NT2/D1 (cell line): Measurements from ENCODE around the gene NAGS.
"Not testable (repeated sequence)": the region's sequence is repeated elsewhere in the genome, so short reads cannot be mapped to it uniquely, and the experiment has no call there.

Source experiments
- DNase-seq: peaks from one replicate; pipeline ENCODE4 v3.0.0-alpha.2; 2011; ENCODE audit warnings: low read depth, low spot score
- H3K27me3 ChIP-seq: 2 replicates; pipeline ENCODE4 v1.6.0; 2011; ENCODE audit warnings: mild to moderate bottlenecking; ENCODE audit not compliant: insufficient read length, insufficient read depth
- H3K36me3 ChIP-seq: 2 replicates; pipeline ENCODE4 v1.6.1; 2011; ENCODE audit warnings: mild to moderate bottlenecking, low read length, mixed read lengths; ENCODE audit not compliant: insufficient read depth, insufficient read length
- H3K4me1 ChIP-seq: 2 replicates; pipeline ENCODE4 v1.5.1; 2011; ENCODE audit not compliant: insufficient read depth, insufficient read length
- H3K4me3 ChIP-seq: 2 replicates; pipeline ENCODE4 v1.5.1; 2011; ENCODE audit warnings: low read depth; ENCODE audit not compliant: insufficient read length
- H3K9ac ChIP-seq: 2 replicates; pipeline ENCODE4 v1.6.0; 2011; ENCODE audit warnings: low read depth; ENCODE audit not compliant: insufficient read length
- H3K9me3 ChIP-seq: 2 replicates; pipeline ENCODE4 v1.5.1; 2011; ENCODE audit warnings: mild to moderate bottlenecking, low read length; ENCODE audit not compliant: insufficient read depth
- SUZ12 ChIP-seq: IDR thresholded peaks from 2 replicates; pipeline ENCODE4 v1.6.1; 2011; ENCODE audit not compliant: insufficient read length, insufficient read depth; ENCODE audit errors: extremely low read depth
- YY1 ChIP-seq: IDR thresholded peaks from 2 replicates; pipeline ENCODE4 v1.6.1; 2011; ENCODE audit not compliant: insufficient read length, insufficient read depth
- ZNF274 ChIP-seq: IDR thresholded peaks from 2 replicates; pipeline ENCODE4 v1.6.1; 2011; ENCODE audit warnings: mild to moderate bottlenecking, low read depth, low read length

Gene NAGS

DNA sequence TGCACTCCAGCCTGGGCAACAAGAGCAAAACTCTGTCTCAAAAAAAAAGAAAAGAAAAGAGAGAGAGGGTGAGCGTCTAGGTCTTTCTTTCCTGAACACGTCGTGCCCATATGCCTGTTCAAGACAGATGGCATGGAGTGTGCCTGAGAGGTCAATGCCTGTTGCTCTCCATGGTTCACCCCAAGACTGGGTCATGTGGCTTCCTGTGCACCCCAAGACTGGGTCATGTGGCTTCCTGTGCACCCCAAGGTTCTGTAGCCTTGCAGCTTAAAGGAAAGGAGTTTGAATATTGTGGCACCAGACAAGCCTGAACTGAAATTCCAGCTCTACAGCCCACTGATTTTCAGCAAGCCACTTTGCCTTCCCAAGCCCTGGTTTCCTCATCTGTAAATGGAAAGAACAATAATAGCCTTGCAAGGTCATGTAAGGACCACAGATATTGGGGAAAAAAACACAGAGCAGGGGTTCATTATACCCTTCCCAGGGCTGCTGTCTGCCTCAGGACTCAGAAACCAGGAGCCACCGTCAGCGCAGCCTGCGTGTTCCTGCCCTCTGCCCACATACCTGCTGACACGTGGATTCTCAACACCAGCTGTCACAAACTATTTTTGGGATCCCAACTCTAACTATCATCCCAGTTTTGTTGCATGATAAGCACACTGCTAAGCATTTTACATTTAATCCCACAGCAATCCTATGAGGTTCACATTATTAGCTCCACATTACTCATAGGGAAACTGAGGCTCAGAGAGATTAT lies 18.0 kb upstream of the NAGS start:
- no peak for DNase-seq
- H3K27me3 ChIP-seq, result peaks cover 25% of the 10 kb centered on the region
- H3K4me3 ChIP-seq, result no peak overlapping the region
- no peaks in the 10 kb centered on the region for H3K9me3 ChIP-seq
- H3K36me3 ChIP-seq, result no peaks in the 10 kb centered on the region
- H3K9ac ChIP-seq, result no peak overlapping the region
- no peak for TF ChIP-seq SUZ12
- no peak for TF ChIP-seq ZNF274
- TF ChIP-seq YY1, result no peak
- peaks cover 6% of the 10 kb centered on the region for H3K4me1 ChIP-seq

DNA sequence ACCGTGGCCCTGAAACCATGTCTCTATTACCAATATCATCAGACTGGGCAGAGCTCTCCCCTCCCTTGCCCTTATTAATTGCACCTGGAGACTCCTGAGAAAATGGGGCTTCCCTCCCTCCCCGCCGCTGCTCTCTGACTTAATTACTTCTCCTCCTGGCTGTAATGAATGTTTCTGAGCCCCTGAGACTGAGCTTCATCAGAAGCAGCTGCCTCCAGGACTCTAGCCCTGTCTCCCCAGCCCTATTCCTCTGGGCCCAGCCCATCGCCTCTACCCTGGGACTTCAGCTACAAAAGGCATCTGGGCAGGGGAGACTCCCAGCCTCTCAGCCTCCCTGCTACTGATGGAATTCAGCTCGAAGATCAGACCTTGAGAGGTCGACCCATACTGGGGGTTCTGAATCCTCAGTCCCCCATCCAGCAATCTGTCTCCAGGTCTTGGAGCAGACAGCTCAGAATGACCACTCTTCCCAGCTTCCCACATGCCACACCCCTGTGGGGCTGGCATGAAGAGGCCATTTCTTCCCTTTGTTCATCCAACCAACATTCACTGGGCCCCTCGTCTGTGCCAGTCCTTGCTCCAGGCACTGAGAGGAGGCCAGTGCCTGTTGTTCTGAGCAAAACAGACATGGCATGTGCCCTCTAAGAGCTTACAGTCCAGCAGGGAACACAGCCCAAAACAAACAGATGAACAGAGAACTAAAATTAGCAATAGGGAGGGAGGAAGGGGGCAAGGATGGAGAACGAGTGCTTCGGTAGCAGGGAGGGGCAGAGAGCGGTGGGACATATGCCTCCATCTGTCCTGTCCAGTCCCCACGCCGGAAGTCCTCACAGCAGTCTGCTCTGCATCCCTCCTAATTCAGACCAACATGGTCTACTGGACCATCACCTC lies 17.0 kb upstream of the NAGS start:
- Histone ChIP-seq H3K4me3 (no peak overlapping the region), H3K36me3 (no peaks in the 10 kb centered on the region), H3K9me3 (no peaks in the 10 kb centered on the region), H3K27me3 (peaks cover 17% of the 10 kb centered on the region), H3K9ac (peak overlapping the region; percentile 7), H3K4me1 (peaks cover 6% of the 10 kb centered on the region)
- no peak for DNase-seq
- no peak for TF ChIP-seq YY1
- no peak for TF ChIP-seq ZNF274
- TF ChIP-seq SUZ12, result no peak

DNA sequence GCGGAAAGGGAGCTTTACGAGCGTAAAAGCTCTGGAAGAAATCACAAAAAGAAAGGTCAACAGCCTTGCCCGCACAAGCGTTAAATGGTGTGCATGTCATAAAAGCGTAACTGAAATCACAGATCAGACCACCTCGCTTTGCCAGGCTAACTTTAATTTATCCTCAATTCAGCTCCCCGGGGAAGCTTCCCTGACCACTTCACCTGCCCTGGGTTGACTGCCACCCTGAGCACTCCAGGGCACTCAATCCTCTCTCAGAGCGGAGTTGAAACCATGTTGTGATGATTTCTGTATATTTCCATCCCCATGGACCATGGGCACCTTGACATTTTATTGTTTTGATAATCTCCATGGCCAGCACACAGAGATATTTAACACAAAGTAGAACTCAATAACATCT lies 16.1 kb upstream of the NAGS start:
- Histone ChIP-seq H3K36me3 (no peaks in the 10 kb centered on the region), H3K4me1 (peaks cover 6% of the 10 kb centered on the region), H3K9me3 (no peaks in the 10 kb centered on the region), H3K27me3 (peaks cover 7% of the 10 kb centered on the region), H3K4me3 (no peak overlapping the region), H3K9ac (no peak overlapping the region)
- TF ChIP-seq YY1, result no peak
- TF ChIP-seq ZNF274, result no peak
- TF ChIP-seq SUZ12, result no peak
- DNase-seq, result no peak

DNA sequence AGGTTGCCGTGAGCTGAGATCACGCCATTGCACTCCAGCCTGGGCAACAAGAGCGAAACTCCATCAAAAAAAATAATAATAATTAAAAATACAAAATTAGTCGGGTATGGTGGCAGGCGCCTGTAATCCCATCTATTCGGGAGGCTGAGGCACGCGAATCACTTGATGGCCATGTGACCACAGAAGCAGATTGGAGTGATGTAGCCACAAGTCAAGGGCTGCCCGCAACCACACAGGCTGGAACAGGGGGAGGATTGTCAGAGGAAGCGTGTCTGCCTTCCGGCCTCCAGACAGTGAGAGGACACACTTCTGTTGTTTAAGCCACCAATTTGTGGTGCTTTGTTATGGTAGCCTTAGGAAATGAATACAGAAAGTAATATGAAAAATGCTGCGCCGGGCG lies 11.8 kb upstream of the NAGS start:
- no peaks in the 10 kb centered on the region for H3K36me3 ChIP-seq
- TF ChIP-seq YY1, result no peak
- H3K27me3 ChIP-seq, result no peaks in the 10 kb centered on the region
- DNase-seq, result no peak
- H3K9ac ChIP-seq, result no peak overlapping the region
- no peaks in the 10 kb centered on the region for H3K9me3 ChIP-seq
- H3K4me1 ChIP-seq, result peaks cover 3% of the 10 kb centered on the region
- no peak overlapping the region for H3K4me3 ChIP-seq

DNA sequence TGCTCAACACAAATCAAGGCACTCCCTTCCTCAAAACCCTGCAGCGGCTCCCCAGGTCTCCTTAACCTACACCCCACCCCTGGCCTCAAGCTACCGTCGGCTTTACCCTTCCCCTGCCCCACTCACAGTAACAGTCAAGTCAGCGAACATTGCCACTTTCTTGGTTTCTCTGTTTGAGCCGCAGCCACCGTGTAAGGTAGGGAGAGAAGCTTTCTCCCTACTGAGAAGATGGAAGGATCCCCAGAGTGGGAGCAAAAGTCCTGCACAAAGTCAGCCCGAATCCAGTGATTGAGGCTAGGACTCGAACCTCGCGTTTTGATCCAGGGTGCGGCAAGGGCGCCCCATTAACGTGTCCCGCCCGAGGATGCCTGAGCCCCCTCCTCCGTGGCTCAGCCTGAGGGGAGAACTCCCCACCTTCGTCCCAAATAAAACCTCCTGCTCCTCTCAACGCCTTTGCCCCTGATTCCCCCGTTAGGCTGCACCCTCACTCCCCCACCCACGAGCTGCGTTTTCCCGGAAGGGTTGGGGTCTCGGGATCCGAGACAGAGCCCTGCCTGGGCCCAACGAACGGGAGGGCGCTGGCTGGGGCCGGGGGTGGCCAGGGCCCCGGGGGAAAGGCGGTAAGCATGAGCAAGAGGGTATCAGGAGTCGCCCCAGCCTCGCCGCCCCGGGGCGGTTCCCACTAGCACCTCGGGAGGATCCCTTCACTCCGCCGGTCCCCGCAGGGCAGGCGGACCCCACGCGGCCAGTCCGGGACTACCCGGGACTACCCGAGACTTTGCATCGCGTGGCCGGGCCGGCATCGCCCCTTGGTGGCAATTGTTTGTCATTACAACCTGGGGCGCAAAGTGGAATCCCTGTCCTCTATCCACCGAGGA lies 9.9 kb upstream of the NAGS start:
- Histone ChIP-seq H3K4me3 (peak overlapping the region; percentile 58), H3K9me3 (no peaks in the 10 kb centered on the region), H3K27me3 (no peaks in the 10 kb centered on the region), H3K36me3 (no peaks in the 10 kb centered on the region), H3K4me1 (peaks cover 3% of the 10 kb centered on the region), H3K9ac (peak overlapping the region; percentile 84)
- DNase-seq, result no peak
- TF ChIP-seq YY1 (no peak), SUZ12 (no peak), ZNF274 (no peak)

DNA sequence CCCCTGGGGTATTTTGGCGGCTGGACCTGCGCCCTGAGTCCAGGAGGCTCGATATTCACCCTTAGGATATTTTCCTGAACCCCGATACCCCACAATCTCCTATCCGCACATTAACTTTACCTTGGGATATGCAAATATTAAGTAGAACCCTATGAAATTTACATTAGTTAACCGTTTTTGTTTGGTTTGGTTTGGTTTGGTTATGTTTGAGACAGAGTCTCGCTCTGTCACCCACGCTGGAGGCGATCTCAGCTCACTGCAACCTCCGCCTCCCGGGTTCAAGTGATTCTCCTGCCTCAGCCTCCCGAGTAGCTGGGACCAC lies 9.3 kb upstream of the NAGS start:
- Histone ChIP-seq H3K4me1 (peaks cover 3% of the 10 kb centered on the region), H3K9ac (no peak overlapping the region), H3K36me3 (no peaks in the 10 kb centered on the region), H3K27me3 (no peaks in the 10 kb centered on the region), H3K9me3 (no peaks in the 10 kb centered on the region), H3K4me3 (peak overlapping the region; percentile 58)
- TF ChIP-seq YY1 (no peak), ZNF274 (no peak), SUZ12 (no peak)
- no peak for DNase-seq

DNA sequence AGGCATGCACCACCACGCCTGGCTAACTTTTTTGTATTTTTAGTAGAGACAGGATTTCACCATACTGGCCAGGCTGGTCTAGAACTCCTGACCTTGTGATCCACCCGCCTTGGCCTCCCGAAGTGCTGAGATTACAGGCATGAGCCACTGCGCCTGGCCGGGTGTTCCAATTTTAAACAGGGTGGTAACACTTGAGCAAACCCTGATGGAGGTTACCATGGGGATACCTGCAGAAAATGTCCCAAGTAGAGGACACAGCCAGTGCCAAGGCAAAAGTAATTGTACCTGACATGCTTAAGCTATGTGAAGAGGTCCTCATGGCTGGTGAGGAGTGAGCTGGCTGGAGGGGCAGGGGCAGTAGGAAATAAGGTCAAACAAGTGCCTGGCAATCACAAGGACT lies 7.2 kb upstream of the NAGS start:
- H3K9ac ChIP-seq, result not testable (repeated sequence)

More for the DNA sequence above, 7.2 kb upstream of the NAGS start:
- H3K27me3 ChIP-seq, H3K4me3 ChIP-seq, H3K9me3 ChIP-seq, H3K36me3 ChIP-seq, DNase-seq, H3K4me1 ChIP-seq: not testable (repeated sequence)
